ENCODE measurements around the gene PTPRG. TPM values are rescaled to one million over a fixed set of nuclear protein-coding genes. Genes with fewer than 3 reads are reported as not detected.
A peak's percentile ranks its signal among the peaks of the same experiment; 100 is the strongest.

PTPRG gene
- total RNA-seq, 2 experiments from 2014 or later, result 0.13 to 0.70 TPM

DNA sequence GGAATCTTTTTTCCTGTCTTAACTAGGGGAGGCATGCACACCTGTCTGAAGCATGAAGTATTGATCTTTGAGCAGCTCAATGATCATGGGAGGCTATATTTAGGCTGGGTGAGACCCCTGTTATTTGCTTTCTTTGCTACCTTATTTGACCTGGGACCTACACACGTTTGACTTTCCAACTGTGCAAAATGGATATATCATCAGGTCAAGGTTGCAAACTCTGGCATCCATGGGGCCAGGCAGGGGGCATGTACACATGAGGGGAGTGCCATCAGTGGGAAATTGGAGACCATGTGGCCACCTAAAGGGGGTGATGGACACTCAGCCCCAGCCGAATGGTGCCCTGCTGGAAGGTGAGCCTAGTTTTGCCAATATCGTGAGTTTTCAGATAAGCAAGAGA is 637.8 kb downstream of the PTPRG start:
- Histone ChIP-seq H3K27ac (ENCODE audit: low read depth, low read length, poor library complexity, severe bottlenecking) (no peak overlapping the region), H4K20me1 (ENCODE audit: insufficient read depth, low read length) (no peaks in the 10 kb centered on the region), H3K9me3 (ENCODE audit: low read length) (no peaks in the 10 kb centered on the region), H3K4me1 (ENCODE audit: insufficient read depth, low read length, poor library complexity, severe bottlenecking) (no peaks in the 10 kb centered on the region), H3K79me2 (ENCODE audit: insufficient read depth, low read depth, low read length) (no peaks in the 10 kb centered on the region), H3K4me3 (ENCODE audit: low read depth, low read length, poor library complexity, severe bottlenecking) (no peak overlapping the region), H3K9me2 (ENCODE audit: insufficient read depth, low read length) (no peaks in the 10 kb centered on the region), H3K4me2 (ENCODE audit: low read length) (no peak overlapping the region), H3K36me3 (ENCODE audit: insufficient read depth, low read length) (no peaks in the 10 kb centered on the region), H2AFZ (ENCODE audit: low read length) (no peak overlapping the region)
- no peak for DNase-seq (ENCODE audit: low spot score)
- BruUV-seq (replicated peaks), result no TSS peak
- intact Hi-C loops (cut with micrococcal nuclease; ENCODE audit: unreplicated experiment), result no loop called here
- TF ChIP-seq CTCF (conservative IDR thresholded peaks at IDR 0.05; ENCODE audit: low read length) (no peak), EZH2phosphoT487 (IDR thresholded peaks at IDR 0.05; ENCODE audit: borderline replicate concordance, low read depth, low read length) (no peak)
- CTCF ChIA-PET (ENCODE audit: unreplicated experiment), result no interaction called here
- POLR2A ChIA-PET, result no interaction called here

DNA sequence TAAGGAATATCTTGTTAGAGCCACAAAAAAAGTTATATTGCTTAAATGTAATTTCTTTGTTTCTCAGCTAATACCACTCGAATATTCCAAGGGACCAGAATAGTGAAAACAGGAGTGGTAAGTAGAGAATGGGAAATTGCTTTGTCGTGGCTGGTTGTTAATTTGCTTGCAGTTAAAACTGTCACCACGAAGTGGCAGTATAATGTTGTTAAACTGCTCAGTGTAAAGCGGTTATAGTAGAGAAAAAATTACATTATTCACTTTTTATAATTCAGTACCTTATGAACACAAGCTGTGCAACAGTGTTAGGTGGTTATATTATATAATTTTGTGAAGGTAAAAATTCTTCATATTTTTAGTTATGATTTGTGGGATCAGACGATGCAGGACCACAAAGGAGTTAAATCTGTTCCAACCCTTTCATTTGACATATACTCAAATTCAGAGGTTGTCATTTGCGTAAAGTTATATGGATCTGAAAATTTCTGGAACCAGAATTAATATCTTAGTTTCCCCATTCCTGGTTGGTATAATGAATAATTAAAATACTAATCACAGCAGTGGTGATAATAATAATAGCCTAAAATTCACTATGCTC is 640.2 kb downstream of the PTPRG start:
- DNase-seq (ENCODE audit: low spot score), result peak; percentile 23

More for the DNA sequence above, 640.2 kb downstream of the PTPRG start:
- Histone ChIP-seq H3K9me3 (ENCODE audit: low read length) (no peaks in the 10 kb centered on the region), H3K9me2 (ENCODE audit: insufficient read depth, low read length) (no peaks in the 10 kb centered on the region), H3K4me3 (ENCODE audit: low read depth, low read length, poor library complexity, severe bottlenecking) (no peak overlapping the region), H3K4me1 (ENCODE audit: insufficient read depth, low read length, poor library complexity, severe bottlenecking) (no peaks in the 10 kb centered on the region), H3K27ac (ENCODE audit: low read depth, low read length, poor library complexity, severe bottlenecking) (no peak overlapping the region), H2AFZ (ENCODE audit: low read length) (no peak overlapping the region), H3K79me2 (ENCODE audit: insufficient read depth, low read depth, low read length) (no peaks in the 10 kb centered on the region), H4K20me1 (ENCODE audit: insufficient read depth, low read length) (no peaks in the 10 kb centered on the region), H3K4me2 (ENCODE audit: low read length) (no peak overlapping the region), H3K36me3 (ENCODE audit: insufficient read depth, low read length) (no peaks in the 10 kb centered on the region)
- intact Hi-C loops (cut with micrococcal nuclease; ENCODE audit: unreplicated experiment), result loop anchor here (2.0 kb wide), 1 partner anchor 357 kb away; no protein-coding TSS in a partner anchor
- POLR2A ChIA-PET, result interaction anchor here (0.5 to 0.7 kb wide), 2 partner anchors 11 to 1410 kb away, joined by 3 read pairs; no protein-coding TSS in a partner anchor
- BruUV-seq (replicated peaks), result no TSS peak
- TF ChIP-seq EZH2phosphoT487 (IDR thresholded peaks at IDR 0.05; ENCODE audit: borderline replicate concordance, low read depth, low read length) (no peak), CTCF (conservative IDR thresholded peaks at IDR 0.05; ENCODE audit: low read length) (peak; percentile 88)
- CTCF ChIA-PET (ENCODE audit: unreplicated experiment), result no interaction called here
